HG02623 (cell line): Measurements from ENCODE around the gene PTBP1.
"Not testable (repeated sequence)": the region's sequence is repeated elsewhere in the genome, so short reads cannot be mapped to it uniquely, and the experiment has no call there.

Experiments
- ATAC-seq: cut with Tn5 transposase; IDR thresholded peaks from one replicate; pipeline ENCODE4 v1.9.1; 2021; ENCODE audit warnings: moderate library complexity; ENCODE audit not compliant: unreplicated experiment

The PTBP1 gene

GRCh38 chr19:824885-825284, 27.6 kb downstream of the PTBP1 start:
- ATAC-seq: no peak

DNA sequence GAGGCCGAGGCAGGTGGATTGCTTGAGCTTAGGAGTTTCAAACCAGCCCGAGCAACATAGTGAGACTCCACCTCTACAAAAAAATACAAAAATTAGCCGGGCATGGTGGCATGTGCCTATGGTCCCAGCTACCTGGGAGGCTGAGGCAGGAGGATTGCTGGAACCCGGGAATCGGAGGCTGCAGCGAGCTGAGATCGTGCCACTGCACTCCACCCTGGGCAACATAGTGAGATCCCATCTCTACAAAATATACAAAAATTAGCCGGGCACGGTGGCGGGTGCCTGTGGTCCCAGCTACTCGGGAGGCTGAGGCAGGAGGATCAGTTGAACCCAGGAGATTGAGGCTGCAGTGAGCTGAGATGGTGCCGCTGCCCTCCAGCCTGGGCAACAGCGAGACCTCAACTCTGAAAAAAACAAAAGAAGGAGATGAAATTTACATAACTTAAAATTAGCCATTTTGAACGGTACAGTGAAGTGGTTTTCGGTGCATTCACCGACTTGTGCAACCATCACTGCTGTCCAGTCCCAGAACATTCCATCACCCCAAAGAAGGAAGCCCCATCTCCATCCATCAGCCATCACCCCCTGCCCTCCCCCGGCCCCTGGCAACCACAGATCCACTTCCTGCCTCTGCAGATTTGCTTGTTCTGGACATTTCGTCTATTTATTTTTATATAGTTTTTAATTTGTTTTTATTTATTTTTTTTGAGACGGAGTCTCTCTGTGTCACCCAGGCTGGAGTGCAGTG, 28.8 kb downstream of the PTBP1 start:
- no peak for ATAC-seq

GRCh38 chr19:827314-827709, 30.1 kb downstream of the PTBP1 start:
- ATAC-seq: no peak

DNA sequence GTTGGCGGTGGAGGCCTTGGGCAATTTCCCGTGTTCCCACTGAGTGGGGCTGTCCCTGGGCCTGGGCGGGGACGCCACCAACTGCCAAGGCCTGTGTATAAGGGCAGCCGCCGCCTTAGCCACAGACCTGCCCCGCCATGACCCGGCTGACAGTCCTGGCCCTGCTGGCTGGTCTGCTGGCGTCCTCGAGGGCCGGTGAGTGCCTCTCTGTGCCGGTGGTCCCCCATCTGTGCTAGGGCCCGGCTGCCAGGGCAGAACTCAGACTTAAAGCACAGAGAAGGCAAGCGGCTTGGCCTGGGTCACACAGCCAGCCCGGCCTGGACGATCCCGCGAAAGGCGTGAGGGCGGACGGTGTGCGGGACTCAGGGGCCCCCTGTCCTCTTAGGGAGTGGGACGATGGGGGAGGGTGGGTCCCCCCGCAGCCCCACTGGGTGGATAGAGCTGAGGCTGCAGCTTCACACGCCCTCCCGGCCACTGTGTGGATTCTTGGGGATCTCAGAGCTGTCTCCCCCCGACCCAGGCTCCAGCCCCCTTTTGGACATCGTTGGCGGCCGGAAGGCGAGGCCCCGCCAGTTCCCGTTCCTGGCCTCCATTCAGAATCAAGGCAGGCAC, 30.6 kb downstream of the PTBP1 start, which contains the start of gene AZU1:
AZU1 (plus strand) TSS at position 128 of the 612 bp plus-strand sequence; CDS start at position 138, 10 bp downstream.
- no peak for ATAC-seq

DNA sequence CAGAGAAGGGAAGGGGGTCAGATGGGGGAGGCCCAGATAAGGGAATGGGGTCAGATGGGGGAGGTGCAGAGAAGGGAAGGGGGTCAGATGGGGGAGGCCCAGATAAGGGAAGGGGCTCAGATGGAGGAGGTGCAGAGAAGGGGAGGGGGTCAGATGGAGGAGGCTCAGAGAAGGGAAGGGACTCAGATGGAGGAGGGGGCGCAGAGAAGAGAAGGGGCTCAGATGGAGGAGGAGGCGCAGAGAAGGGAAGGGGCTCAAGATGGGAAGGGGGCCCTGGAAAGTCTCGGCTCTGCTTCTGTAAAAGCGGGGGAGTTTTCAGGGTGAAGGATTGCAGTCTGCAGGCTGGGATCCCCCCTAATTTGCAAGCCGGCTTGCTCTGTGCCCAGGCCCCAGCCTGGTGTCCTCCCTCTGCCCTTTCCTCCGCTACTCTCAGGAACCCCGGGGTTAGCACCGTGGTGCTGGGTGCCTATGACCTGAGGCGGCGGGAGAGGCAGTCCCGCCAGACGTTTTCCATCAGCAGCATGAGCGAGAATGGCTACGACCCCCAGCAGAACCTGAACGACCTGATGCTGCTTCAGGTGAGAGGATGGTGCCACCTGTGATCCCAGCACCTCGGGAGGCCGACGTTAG, 32.0 kb downstream of the PTBP1 start:
- no peak for ATAC-seq

- ATAC-seq: no peak
These were observed 34.4 kb downstream of the PTBP1 start for GRCh38 chr19:831407-832369.

DNA sequence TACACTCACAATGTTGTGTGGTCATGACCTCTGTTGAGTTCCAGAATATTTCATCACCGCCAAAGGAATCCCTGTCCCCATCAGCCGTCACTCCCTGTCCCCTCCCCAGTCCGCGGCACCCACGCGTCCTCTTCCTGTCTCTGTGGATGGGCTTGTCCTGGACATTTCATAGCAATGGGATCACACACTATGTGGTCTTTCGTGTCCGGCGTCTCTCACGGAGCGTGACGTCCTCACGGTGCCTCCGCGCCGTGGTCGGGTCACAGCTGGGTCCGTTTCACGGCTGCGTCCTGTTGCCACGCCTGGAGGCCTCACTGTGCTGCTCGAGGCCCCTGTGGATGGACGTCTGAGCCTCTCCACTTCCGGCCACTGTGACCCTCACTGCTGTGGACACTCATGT, 37.0 kb downstream of the PTBP1 start:
- ATAC-seq: no peak

DNA sequence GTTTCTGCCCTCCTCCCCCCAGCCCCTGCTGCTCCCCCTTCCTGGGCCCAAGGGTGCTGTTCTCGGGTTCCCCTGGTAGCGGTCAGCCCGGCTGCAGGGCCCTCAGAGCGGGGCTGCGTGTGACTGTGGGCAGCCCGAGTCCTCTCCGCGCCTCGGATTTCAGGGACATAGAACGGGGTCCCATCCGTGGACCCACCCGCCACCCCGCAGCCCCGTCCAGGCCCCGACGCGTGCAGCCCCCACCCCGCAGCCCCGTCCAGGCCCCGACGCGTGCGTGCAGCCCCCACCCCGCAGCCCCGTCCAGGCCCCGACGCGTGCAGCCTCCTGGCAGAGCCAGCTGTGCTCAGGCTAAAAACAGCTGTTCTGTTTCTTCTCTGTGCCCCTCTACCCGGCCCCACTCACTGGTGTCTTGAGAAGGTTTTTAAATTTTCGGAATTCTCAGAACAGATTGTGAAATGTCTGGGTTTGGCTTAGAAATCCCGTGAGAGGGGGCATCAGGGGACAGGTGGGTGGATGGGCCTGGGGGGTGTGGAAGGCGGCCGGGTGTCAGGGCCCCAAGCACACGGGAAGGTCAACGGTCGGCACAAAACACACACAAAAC, 38.1 kb downstream of the PTBP1 start:
- no peak for ATAC-seq

GRCh38 chr19:840519-841206, 43.4 kb downstream of the PTBP1 start, which contains the start of gene PRTN3:
Gene PRTN3, plus strand, starts transcription at chr19:840999. Its CDS starts 10 bp downstream, at chr19:841009.
- no peak for ATAC-seq

DNA sequence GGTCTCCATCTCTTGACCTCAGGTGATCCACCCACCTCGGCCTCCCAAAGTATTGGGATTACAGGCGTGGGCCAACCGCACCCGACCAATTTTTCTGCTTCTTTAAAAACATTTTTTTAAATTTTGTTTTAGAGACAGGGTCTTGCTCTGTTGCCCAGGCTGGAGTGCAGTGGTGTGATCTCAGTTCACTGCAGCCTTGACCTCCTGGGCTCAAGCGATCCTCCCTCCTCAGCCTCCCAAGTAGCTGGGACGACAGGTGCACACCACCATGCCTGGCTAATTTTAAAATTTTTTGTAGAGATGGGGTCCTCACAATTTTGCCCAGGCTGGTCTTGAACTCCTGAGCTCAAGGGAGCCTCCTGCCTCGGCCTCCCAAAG, 45.5 kb downstream of the PTBP1 start:
- ATAC-seq: not testable (repeated sequence)

GRCh38 chr19:843180-843835, 46.1 kb downstream of the PTBP1 start:
- ATAC-seq: no peak

GRCh38 chr19:843836-844545, 46.7 kb downstream of the PTBP1 start:
- no peak for ATAC-seq

GRCh38 chr19:844546-844971, 47.3 kb downstream of the PTBP1 start:
- ATAC-seq: no peak

DNA sequence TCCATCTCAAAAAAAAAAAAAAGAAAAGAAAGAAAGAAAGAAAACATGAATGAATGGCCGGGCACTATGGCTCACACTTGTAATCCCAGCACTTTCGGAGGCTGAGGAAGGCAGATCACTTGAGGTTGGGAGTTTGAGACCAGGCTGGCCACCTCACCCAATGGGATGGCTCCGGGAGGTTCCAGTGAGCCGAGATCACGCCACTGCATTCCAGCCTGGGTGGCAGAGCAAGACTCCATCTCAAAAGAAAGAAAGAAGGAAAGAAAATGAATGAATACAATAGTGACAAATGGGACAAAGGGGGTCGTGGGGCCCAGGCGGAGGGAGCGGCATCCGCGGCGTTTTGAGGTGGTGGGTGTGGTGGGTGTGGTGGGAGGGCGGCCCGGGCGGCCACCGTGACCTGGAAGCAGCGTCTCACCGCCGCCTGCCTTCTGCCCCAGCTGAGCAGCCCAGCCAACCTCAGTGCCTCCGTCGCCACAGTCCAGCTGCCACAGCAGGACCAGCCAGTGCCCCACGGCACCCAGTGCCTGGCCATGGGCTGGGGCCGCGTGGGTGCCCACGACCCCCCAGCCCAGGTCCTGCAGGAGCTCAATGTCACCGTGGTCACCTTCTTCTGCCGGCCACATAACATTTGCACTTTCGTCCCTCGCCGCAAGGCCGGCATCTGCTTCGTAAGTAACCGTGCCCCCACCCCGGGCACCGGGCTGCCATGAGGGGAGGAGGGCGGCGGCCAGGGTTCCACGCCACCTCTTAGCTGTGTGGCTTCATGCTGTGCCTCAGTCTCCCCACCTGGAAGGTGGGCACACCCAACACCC, 48.7 kb downstream of the PTBP1 start:
- no peak for ATAC-seq

DNA sequence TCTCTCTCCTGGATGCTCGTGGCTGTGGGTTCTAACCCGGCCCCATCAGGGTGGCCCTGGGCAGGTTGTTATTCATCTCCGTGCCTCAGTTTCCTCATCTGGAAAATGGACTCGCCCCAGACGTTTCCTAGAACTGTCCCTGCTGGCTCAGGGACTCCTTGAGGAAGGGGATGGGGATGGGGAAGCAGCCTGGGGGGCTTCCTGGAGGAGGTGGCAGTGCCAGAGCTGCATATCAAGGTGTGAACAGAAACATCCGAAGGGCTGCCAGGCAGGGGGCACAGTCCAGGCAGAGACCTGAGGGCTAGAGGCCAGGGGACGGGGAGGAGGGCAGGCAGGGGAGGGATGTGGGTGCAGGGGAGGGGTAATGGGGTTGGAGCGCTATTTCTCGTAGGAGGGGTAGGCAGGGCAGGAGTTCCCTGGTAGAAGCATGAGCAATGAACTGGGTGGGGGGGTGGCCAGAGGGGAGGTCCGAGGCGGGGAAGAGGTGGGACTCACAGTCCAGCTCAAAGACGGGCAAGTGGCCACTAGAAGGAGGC, 51.2 kb downstream of the PTBP1 start:
- no peak for ATAC-seq

DNA sequence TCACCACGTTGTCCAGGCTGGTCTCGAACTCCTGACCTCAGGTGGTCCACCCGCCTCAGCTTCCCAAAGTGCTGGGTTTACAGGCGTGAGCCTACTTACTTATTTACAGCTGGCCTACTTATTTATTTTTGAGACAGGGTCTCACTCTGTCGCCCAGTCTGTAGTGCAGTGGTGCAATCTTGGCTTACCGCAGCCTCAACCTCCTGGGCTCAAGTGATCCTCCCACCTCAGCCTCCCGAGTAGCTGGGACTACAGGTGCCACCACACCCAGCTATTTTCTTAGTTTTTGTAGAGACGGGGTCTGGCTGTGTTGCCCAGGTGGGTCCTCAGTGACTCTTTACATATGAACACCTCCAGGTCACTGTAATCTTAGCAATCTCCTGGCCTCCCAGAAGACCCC, 51.9 kb downstream of the PTBP1 start:
- not testable (repeated sequence) for ATAC-seq

GRCh38 chr19:850221-850978, 53.1 kb downstream of the PTBP1 start:
- no peak for ATAC-seq
